Body of pancreas (tissue), 4 donors: ENCODE measurements around the gene SRI. TPM values are rescaled to one million over a fixed set of nuclear protein-coding genes. Genes with fewer than 3 reads are reported as not detected.
"Not testable (repeated sequence)": the region's sequence is repeated elsewhere in the genome, so short reads cannot be mapped to it uniquely, and the experiment has no call there.

ENCODE experiments used
- ATAC-seq: fragments of 150-250 bp; one replicate; pipeline ENCODE4 v1.9.1; 2016
- DNase-seq, 4 donors: peaks; one replicate each; pipeline ENCODE4 v3.0.0-alpha.2; 2019
- H3K27ac ChIP-seq, 4 donors: fragments of 200-600 bp; sonication (generic); 1 replicate in 3 of 4; 2 replicates in 1 of 4; pipeline versions ENCODE4 v1.5.1 to v1.6.1; 2016 to 2019; ENCODE audit warnings: mild to moderate bottlenecking in 1 of 4, mixed read lengths in 1 of 4, moderate library complexity in 1 of 4
- H3K27me3 ChIP-seq, 2 donors: fragments of 200-600 bp; sonication (generic); one replicate each; pipeline ENCODE4 v1.6.0; 2016; ENCODE audit warnings: mild to moderate bottlenecking in 1 of 2
- H3K36me3 ChIP-seq, 2 donors: fragments of 200-600 bp; sonication (generic); replicated peaks in 1 of 2; 2 replicates each; pipeline ENCODE4 v1.5.1; 2016; ENCODE audit warnings: low read depth in 2 of 2; ENCODE audit not compliant: insufficient read depth in 1 of 2
- H3K4me1 ChIP-seq: fragments of 200-600 bp; sonication (generic); one replicate; pipeline ENCODE4 v1.6.0; 2016
- H3K4me3 ChIP-seq, 2 donors: fragments of 200-600 bp; sonication (generic); 1 replicate in 1 of 2; 2 replicates in 1 of 2; pipeline ENCODE4 v1.5.1; 2016 to 2019
- H3K9me3 ChIP-seq, 3 donors: fragments of 200-600 bp; sonication (generic); 1 replicate in 2 of 3; 2 replicates in 1 of 3; pipeline ENCODE4 v1.5.1; 2016
- POLR2A ChIP-seq, 3 donors: fragments of 450-650 bp; IDR thresholded peaks; one replicate each; pipeline ENCODE4 v1.6.1; 2016; ENCODE audit warnings: antibody characterized with exemption in 3 of 3, mild to moderate bottlenecking in 2 of 3
- WGBS, 2 donors: methylation state at CpG; one replicate each; pipeline ENCODE4 v1.1.5; 2017; 5-methylcytosine and 5-hydroxymethylcytosine counted together
- intact Hi-C: fragments of 100-400 bp; cut with DNase I; formaldehyde crosslinking; loops from one replicate; pipeline ENCODE4 v1.15.1; 2023
- total RNA-seq, 2 donors: library from RNA; depleted of rRNA; stranded (reverse); fragments of >200 nt; gene quantifications; one replicate each; pipeline ENCODE4 v1.1.0, GENCODE V29; 2016
- TF ChIP-seq, protein P1 (sequence below), 7 experiments: fragments of 450-650 bp in 4 of 7; fragments of 200-600 bp in 3 of 7; sonication (generic) in 3 of 7; IDR thresholded peaks; one replicate each; pipeline ENCODE4 v1.5.1; 2016 to 2019; ENCODE audit warnings: antibody characterized with exemption in 7 of 7

SRI gene
- total RNA-seq, 2 donors from 2014 or later: 23.1 to 36.3 TPM

DNA sequence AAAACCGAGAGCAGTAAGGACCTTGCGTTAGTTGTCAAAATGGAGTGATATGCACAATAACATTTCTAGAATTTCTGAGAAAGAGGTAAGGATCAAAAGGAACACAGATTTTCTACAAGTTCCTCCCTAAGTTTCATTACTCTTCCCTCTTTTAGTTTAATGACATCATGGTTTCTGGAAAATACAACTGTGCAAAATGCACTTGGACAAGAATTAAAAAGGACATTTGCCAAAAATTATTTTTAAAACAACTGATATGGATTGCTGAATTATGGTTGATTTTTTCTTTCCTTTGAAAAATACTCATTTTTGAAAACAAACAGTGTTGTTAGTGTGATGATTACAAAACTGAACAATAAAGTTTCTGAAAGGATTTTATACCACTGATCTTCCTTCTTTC, 52.1 kb downstream of the SRI start:
- Histone ChIP-seq H3K4me1 (no peaks in the 10 kb centered on the region), H3K27ac (no peak overlapping the region), H3K36me3 (no peaks in the 10 kb centered on the region), H3K4me3 (no peak overlapping the region), H3K27me3 (no peaks in the 10 kb centered on the region), H3K9me3 (no peaks in the 10 kb centered on the region)
- DNase-seq: no peak
- 81 to 82% methylated on average over 2 of the region's 2 CpGs for WGBS, 2 donors
- no peak for ATAC-seq
- intact Hi-C loops: no loop called here
- TF ChIP-seq, protein P1, sequence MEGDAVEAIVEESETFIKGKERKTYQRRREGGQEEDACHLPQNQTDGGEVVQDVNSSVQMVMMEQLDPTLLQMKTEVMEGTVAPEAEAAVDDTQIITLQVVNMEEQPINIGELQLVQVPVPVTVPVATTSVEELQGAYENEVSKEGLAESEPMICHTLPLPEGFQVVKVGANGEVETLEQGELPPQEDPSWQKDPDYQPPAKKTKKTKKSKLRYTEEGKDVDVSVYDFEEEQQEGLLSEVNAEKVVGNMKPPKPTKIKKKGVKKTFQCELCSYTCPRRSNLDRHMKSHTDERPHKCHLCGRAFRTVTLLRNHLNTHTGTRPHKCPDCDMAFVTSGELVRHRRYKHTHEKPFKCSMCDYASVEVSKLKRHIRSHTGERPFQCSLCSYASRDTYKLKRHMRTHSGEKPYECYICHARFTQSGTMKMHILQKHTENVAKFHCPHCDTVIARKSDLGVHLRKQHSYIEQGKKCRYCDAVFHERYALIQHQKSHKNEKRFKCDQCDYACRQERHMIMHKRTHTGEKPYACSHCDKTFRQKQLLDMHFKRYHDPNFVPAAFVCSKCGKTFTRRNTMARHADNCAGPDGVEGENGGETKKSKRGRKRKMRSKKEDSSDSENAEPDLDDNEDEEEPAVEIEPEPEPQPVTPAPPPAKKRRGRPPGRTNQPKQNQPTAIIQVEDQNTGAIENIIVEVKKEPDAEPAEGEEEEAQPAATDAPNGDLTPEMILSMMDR (IDR thresholded peaks at IDR 0.05): no peak
- TF ChIP-seq POLR2A (IDR thresholded peaks at IDR 0.05): no peak

DNA sequence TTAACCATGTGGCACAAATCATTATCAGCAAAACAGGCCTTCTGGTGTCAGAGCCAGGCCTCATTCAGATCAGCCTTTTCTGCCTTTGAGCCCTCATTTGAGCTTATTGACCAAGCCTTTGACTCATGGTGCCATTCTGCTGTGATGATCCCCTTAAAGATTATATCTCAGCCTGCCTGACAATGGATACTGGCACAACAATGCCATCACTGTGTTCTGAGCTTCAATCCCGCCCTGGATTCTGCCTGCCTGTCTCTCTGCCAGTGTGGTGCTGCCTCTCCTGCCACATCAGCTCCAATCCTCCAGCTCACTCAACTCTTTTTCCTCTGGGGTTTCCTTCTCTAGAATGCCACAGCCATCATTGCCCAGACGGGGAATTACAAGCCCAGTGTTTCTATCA, 52.6 kb downstream of the SRI start:
- no peaks in the 10 kb centered on the region for H3K4me1 ChIP-seq
- H3K27ac ChIP-seq: no peak overlapping the region
- no peaks in the 10 kb centered on the region for H3K27me3 ChIP-seq
- WGBS, 2 donors: 69 to 78% methylated on average over 2 of the region's 2 CpGs
- H3K36me3 ChIP-seq: no peaks in the 10 kb centered on the region
- no peaks in the 10 kb centered on the region for H3K9me3 ChIP-seq
- intact Hi-C loops: no loop called here
- TF ChIP-seq POLR2A (IDR thresholded peaks at IDR 0.05): no peak
- TF ChIP-seq, protein P1 (IDR thresholded peaks at IDR 0.05): no peak
- no peak overlapping the region for H3K4me3 ChIP-seq
- DNase-seq (no peak), ATAC-seq (no peak)

DNA sequence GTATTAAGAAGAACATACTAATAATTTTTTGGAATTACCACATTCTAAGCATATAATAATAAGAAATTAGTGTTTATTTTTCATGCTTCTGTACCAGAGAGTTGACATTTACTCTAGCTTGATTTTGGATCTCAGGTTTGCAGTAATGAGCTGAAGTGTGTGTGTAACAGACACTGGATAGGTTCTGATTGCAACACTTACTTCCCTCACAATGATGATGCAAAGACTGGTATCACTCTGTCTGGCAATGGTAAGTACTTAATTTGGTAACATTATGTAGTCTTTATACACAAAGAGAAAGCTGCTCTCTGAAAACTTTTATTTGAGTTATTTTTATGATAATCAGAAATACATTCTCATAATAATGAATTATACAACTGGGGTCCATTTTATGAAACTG, 54.1 kb downstream of the SRI start:
- H3K27ac ChIP-seq: no peak overlapping the region

GRCh38 chr7:88159741-88160140, 60.1 kb downstream of the SRI start:
- intact Hi-C loops, H3K27me3 ChIP-seq, H3K4me1 ChIP-seq, H3K4me3 ChIP-seq, H3K36me3 ChIP-seq, ATAC-seq, DNase-seq, H3K27ac ChIP-seq, H3K9me3 ChIP-seq: not testable (repeated sequence)
- 79 to 81% methylated on average over 2 of the region's 2 CpGs for WGBS, 2 donors

More for the DNA sequence above, 54.1 kb downstream of the SRI start:
- no peaks in the 10 kb centered on the region for H3K36me3 ChIP-seq
- H3K9me3 ChIP-seq: no peaks in the 10 kb centered on the region
- no peak for ATAC-seq
- DNase-seq: no peak
- no peaks in the 10 kb centered on the region for H3K27me3 ChIP-seq
- H3K4me1 ChIP-seq: no peaks in the 10 kb centered on the region
- intact Hi-C loops: no loop called here
- TF ChIP-seq POLR2A (IDR thresholded peaks at IDR 0.05): no peak
- TF ChIP-seq, protein P1 (IDR thresholded peaks at IDR 0.05): no peak
- H3K4me3 ChIP-seq: no peak overlapping the region

DNA sequence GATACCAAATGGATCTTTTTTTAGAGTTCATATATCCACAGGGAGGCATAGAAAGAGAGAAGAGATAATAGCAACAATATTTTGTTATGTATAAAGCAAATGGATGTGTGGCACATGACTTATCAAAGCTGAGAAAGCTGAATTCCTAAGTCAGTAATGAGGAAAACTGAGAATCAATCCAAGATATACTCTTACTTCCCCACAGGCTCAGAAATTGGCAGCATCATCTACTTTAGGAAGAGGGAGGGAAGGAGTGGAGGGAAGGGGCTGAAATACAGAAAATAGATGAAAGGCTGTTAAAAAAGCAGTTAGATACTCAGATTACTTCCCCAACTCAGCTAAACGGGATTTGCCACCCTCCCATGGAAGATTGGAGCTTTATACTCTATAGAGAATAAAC, 63.5 kb downstream of the SRI start:
- ATAC-seq (no peak), DNase-seq (no peak)
- intact Hi-C loops: no loop called here
- Histone ChIP-seq H3K27ac (no peak overlapping the region), H3K9me3 (no peaks in the 10 kb centered on the region), H3K4me3 (no peak overlapping the region), H3K36me3 (no peaks in the 10 kb centered on the region), H3K4me1 (peaks cover 2% of the 10 kb centered on the region), H3K27me3 (no peaks in the 10 kb centered on the region)
- TF ChIP-seq, protein P1 (IDR thresholded peaks at IDR 0.05): no peak
- TF ChIP-seq POLR2A (IDR thresholded peaks at IDR 0.05): no peak
- WGBS, 2 donors: 35 to 56% methylated on average over 1 of the region's 1 CpG
